ENCODE measurements around the gene AMMECR1. TPM values are rescaled to one million over a fixed set of nuclear protein-coding genes. Genes with fewer than 3 reads are reported as not detected.

The AMMECR1 gene
- total RNA-seq, 2 donors from 2014 or later = 3.7 to 4.8 TPM

GRCh38 chrX:110228453-110228852, 89.4 kb downstream of the AMMECR1 start:
- TF ChIP-seq POLR2A (IDR thresholded peaks at IDR 0.05) = no peak
- TF ChIP-seq POLR2AphosphoS5 (IDR thresholded peaks at IDR 0.05) = no peak
- no peak for TF ChIP-seq CTCF (IDR thresholded peaks at IDR 0.05)
- 69% methylated on average over 5 of the region's 5 CpGs for WGBS
- Histone ChIP-seq H3K27me3 (replicated peaks; ENCODE audit: insufficient read depth) (no peaks in the 10 kb centered on the region), H3K4me1 (replicated peaks) (no peaks in the 10 kb centered on the region), H3K27ac (no peak overlapping the region), H3K9me3 (no peaks in the 10 kb centered on the region), H3K4me3 (no peak overlapping the region), H3K36me3 (no peaks in the 10 kb centered on the region)
- intact Hi-C loops (cut with DNase I) = no loop called here
- no peak for DNase-seq (ENCODE audit: low spot score)

DNA sequence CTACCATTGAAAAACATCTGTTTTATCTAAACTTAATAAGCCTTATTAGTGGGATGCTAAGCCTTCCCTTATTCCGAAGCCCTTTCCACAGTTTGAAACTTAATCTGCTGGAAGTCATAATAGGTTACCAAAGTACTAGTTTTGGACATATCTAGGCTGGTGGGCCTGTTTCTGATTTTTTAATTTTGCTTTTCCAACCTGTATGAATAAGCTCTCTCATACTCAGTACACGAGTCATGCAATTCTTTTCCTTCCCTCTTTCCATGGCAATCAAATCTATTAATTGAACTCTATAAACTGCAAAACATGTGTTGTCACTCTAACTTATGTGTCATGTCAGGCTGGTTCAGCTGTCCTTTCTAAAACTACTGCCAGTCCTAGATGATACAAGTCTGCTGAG, 91.0 kb downstream of the AMMECR1 start:
- H3K4me1 ChIP-seq (replicated peaks) = no peaks in the 10 kb centered on the region
- H3K27me3 ChIP-seq (replicated peaks; ENCODE audit: insufficient read depth) = no peaks in the 10 kb centered on the region
- intact Hi-C loops (cut with DNase I) = no loop called here
- no peak for DNase-seq (ENCODE audit: low spot score)
- no peak overlapping the region for H3K4me3 ChIP-seq
- H3K27ac ChIP-seq = no peak overlapping the region
- WGBS = 68% methylated on average over 2 of the region's 2 CpGs
- no peaks in the 10 kb centered on the region for H3K9me3 ChIP-seq
- TF ChIP-seq CTCF (IDR thresholded peaks at IDR 0.05) (no peak), POLR2AphosphoS5 (IDR thresholded peaks at IDR 0.05) (no peak), POLR2A (IDR thresholded peaks at IDR 0.05) (no peak)
- no peaks in the 10 kb centered on the region for H3K36me3 ChIP-seq

DNA sequence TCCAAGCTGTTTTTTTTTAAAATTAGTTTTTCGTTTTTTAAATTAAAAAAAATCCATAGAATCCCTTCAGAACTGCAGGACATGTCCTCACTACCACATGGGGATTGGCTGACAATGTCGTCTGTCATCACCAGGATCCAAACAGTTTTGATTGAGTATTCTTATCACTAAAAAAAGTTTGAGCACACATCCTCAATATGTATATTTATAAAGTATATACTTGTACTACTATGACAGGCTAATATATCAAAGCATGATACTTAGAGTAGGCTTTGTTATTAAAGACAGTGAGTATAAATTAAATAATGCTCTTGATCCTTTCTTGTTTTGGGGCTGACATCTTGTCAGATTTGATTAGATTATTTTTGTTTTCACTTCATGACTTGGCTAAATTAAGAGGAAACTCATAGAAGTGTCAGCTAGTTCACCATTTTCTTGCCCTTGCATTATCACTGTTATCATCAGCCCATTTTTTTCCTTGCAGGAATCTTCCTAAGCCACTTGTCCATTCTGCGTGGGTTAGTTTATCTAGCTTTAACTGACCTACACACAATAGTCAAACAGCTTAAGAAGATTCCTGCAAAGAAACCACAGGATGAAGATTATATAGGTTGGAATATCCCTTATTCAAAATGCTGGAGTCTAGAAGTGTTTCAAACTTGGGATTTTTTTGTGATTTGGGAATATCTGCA, 92.8 kb downstream of the AMMECR1 start:
- intact Hi-C loops (cut with DNase I) = no loop called here
- 90% methylated on average over 3 of the region's 3 CpGs for WGBS
- Histone ChIP-seq H3K9me3 (no peaks in the 10 kb centered on the region), H3K36me3 (no peaks in the 10 kb centered on the region), H3K4me3 (no peak overlapping the region), H3K27me3 (replicated peaks; ENCODE audit: insufficient read depth) (no peaks in the 10 kb centered on the region), H3K27ac (no peak overlapping the region), H3K4me1 (replicated peaks) (no peaks in the 10 kb centered on the region)
- TF ChIP-seq POLR2AphosphoS5 (IDR thresholded peaks at IDR 0.05) (no peak), POLR2A (IDR thresholded peaks at IDR 0.05) (no peak), CTCF (IDR thresholded peaks at IDR 0.05) (no peak)
- DNase-seq (ENCODE audit: low spot score) = no peak

- Histone ChIP-seq H3K4me3 (no peak overlapping the region), H3K27ac (no peak overlapping the region), H3K36me3 (no peaks in the 10 kb centered on the region), H3K9me3 (no peaks in the 10 kb centered on the region), H3K4me1 (replicated peaks) (no peaks in the 10 kb centered on the region), H3K27me3 (replicated peaks; ENCODE audit: insufficient read depth) (no peaks in the 10 kb centered on the region)
- 100% methylated on average over 2 of the region's 2 CpGs for WGBS
- intact Hi-C loops (cut with DNase I) = no loop called here
- TF ChIP-seq POLR2A (IDR thresholded peaks at IDR 0.05) (no peak), POLR2AphosphoS5 (IDR thresholded peaks at IDR 0.05) (no peak), CTCF (IDR thresholded peaks at IDR 0.05) (no peak)
- DNase-seq (ENCODE audit: low spot score) = no peak
Observed at GRCh38 chrX:110222497-110223257, 95.2 kb downstream of the AMMECR1 start.

GRCh38 chrX:110219920-110220319, 98.0 kb downstream of the AMMECR1 start:
- 80% methylated on average over 1 of the region's 1 CpG for WGBS
- no peaks in the 10 kb centered on the region for H3K4me1 ChIP-seq (replicated peaks)

More at GRCh38 chrX:110219920-110220319, 98.0 kb downstream of the AMMECR1 start:
- intact Hi-C loops (cut with DNase I) = no loop called here
- Histone ChIP-seq H3K4me3 (no peak overlapping the region), H3K9me3 (no peaks in the 10 kb centered on the region), H3K27ac (no peak overlapping the region), H3K27me3 (replicated peaks; ENCODE audit: insufficient read depth) (no peaks in the 10 kb centered on the region), H3K36me3 (no peaks in the 10 kb centered on the region)
- TF ChIP-seq POLR2A (IDR thresholded peaks at IDR 0.05) = no peak
- TF ChIP-seq POLR2AphosphoS5 (IDR thresholded peaks at IDR 0.05) = no peak
- TF ChIP-seq CTCF (IDR thresholded peaks at IDR 0.05) = no peak
- DNase-seq (ENCODE audit: low spot score) = no peak

Data from prostate gland (tissue), 2 donors.